ENCODE data around the gene ETNK2.

The ETNK2 gene

DNA sequence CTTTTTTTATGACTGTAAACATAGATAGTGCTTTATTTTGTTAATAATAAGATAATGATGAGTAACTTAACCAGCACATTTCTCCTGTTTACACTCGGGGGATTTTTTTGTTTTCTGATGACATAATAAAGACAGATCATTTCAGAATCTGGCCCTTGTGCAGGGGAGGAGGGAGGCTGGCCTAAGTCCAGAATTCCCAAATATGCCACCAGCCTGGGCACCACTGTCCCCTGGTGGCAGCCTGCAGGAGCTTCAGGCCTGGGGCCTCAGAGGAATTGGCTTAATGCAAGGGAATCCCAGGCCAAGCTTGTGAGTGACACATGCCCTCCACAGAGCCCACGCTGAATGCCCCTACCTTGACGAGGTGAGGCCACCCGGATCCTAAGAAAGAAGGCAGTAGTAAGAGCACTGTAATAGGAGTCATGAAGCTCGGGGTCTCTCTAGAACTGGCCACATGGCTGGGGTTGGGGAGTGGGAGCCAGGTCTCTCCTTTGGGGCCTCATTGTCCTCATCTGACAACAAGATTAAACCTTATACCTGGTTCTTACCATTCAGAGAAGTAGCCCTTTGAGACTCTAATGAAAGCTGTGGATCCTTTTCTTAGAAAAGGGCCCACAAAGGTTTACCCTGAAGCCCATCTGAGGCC is 24.1 kb downstream of the ETNK2 start:
- DNase-seq (ENCODE audit: low read depth, low spot score) = no peak
- H3K9ac ChIP-seq (ENCODE audit: insufficient read length) = no peak overlapping the region
- H3K27ac ChIP-seq = no peak overlapping the region
- H3K36me3 ChIP-seq (ENCODE audit: insufficient read depth, low read length) = no peaks in the 10 kb centered on the region
- H3K4me3 ChIP-seq = no peak overlapping the region
- TF ChIP-seq FOXP2 (optimal IDR thresholded peaks at IDR 0.05; ENCODE audit: control extremely low read depth, extremely low read length, insufficient read depth) = no peak
- TF ChIP-seq EZH2 (IDR thresholded peaks at IDR 0.05) = no peak
- no peak for TF ChIP-seq POLR2AphosphoS5 (IDR thresholded peaks at IDR 0.05; ENCODE audit: borderline replicate concordance, low read depth, low read length)
- H3K9me3 ChIP-seq (ENCODE audit: low read depth, low read length) = no peaks in the 10 kb centered on the region

- H3K9me3 ChIP-seq (ENCODE audit: low read depth, low read length) = no peaks in the 10 kb centered on the region
- no peak overlapping the region for H3K4me3 ChIP-seq
- DNase-seq (ENCODE audit: low read depth, low spot score) = no peak
- H3K27ac ChIP-seq = no peak overlapping the region
- TF ChIP-seq POLR2AphosphoS5 (IDR thresholded peaks at IDR 0.05; ENCODE audit: borderline replicate concordance, low read depth, low read length) (no peak), FOXP2 (optimal IDR thresholded peaks at IDR 0.05; ENCODE audit: control extremely low read depth, extremely low read length, insufficient read depth) (no peak), EZH2 (IDR thresholded peaks at IDR 0.05) (no peak)
- H3K9ac ChIP-seq (ENCODE audit: insufficient read length) = no peak overlapping the region
- H3K36me3 ChIP-seq (ENCODE audit: insufficient read depth, low read length) = no peaks in the 10 kb centered on the region
These were observed 24.9 kb downstream of the ETNK2 start for GRCh38 chr1:204126956-204127355.

- Histone ChIP-seq H3K36me3 (ENCODE audit: insufficient read depth, low read length) (no peaks in the 10 kb centered on the region), H3K9me3 (ENCODE audit: low read depth, low read length) (no peaks in the 10 kb centered on the region), H3K4me3 (no peak overlapping the region), H3K27ac (no peak overlapping the region), H3K9ac (ENCODE audit: insufficient read length) (no peak overlapping the region)
- no peak for TF ChIP-seq EZH2 (IDR thresholded peaks at IDR 0.05)
- TF ChIP-seq FOXP2 (optimal IDR thresholded peaks at IDR 0.05; ENCODE audit: control extremely low read depth, extremely low read length, insufficient read depth) = no peak
- no peak for TF ChIP-seq POLR2AphosphoS5 (IDR thresholded peaks at IDR 0.05; ENCODE audit: borderline replicate concordance, low read depth, low read length)
- no peak for DNase-seq (ENCODE audit: low read depth, low spot score)
These were observed 25.5 kb downstream of the ETNK2 start for GRCh38 chr1:204126386-204126785.

DNA sequence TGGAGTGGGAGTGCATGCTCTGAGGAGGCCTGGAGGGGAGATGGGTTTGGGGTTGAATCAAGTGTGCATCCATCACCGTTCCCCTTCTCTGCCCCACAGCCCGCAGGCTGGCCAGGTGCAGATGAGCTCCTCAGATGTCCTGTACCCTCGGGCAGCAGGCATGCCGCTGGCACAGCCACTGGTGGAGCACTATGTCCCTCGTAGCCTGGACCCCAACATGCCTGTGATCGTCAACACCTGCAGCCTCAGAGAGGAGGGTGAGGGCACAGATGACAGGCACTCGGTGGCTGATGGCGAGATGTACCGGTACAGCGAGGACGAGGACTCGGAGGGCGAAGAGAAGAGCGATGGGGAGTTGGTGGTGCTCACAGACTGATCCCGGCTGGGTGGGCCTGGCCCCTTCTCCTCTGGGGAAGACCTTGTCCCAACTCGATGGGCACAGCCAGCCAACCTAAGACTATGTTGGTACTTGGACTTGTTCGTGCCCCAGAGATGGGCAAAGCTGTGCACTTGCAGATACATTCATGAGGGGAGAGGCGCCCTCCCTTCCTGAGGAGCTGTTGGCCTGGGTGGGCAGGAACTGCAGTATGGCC is 26.0 kb downstream of the ETNK2 start:
- Histone ChIP-seq H3K9ac (ENCODE audit: insufficient read length) (no peak overlapping the region), H3K36me3 (ENCODE audit: insufficient read depth, low read length) (no peaks in the 10 kb centered on the region)

DNA sequence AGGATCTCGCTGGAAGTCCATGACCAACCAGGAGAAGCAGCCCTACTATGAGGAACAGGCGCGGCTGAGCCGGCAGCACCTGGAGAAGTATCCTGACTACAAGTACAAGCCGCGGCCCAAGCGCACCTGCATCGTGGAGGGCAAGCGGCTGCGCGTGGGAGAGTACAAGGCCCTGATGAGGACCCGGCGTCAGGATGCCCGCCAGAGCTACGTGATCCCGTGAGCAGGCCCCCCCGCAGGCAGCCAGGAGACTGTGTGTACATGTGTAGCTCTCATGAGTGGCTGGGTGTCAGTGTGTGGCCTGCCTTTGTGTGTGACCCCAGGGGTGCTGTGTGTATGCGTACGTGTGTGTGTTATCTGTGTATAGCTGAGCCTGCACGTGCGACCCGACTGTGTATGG is 27.2 kb downstream of the ETNK2 start:
- no peaks in the 10 kb centered on the region for H3K36me3 ChIP-seq (ENCODE audit: insufficient read depth, low read length)
- H3K27ac ChIP-seq = no peak overlapping the region
- H3K9ac ChIP-seq (ENCODE audit: insufficient read length) = no peak overlapping the region
- H3K4me3 ChIP-seq = no peak overlapping the region
- TF ChIP-seq POLR2AphosphoS5 (IDR thresholded peaks at IDR 0.05; ENCODE audit: borderline replicate concordance, low read depth, low read length) (no peak), EZH2 (IDR thresholded peaks at IDR 0.05) (no peak), FOXP2 (optimal IDR thresholded peaks at IDR 0.05; ENCODE audit: control extremely low read depth, extremely low read length, insufficient read depth) (no peak)
- H3K9me3 ChIP-seq (ENCODE audit: low read depth, low read length) = no peaks in the 10 kb centered on the region
- no peak for DNase-seq (ENCODE audit: low read depth, low spot score)

More for the DNA sequence above, 26.0 kb downstream of the ETNK2 start:
- no peaks in the 10 kb centered on the region for H3K9me3 ChIP-seq (ENCODE audit: low read depth, low read length)
- no peak overlapping the region for H3K27ac ChIP-seq
- H3K4me3 ChIP-seq = no peak overlapping the region
- no peak for TF ChIP-seq EZH2 (IDR thresholded peaks at IDR 0.05)
- DNase-seq (ENCODE audit: low read depth, low spot score) = no peak

DNA sequence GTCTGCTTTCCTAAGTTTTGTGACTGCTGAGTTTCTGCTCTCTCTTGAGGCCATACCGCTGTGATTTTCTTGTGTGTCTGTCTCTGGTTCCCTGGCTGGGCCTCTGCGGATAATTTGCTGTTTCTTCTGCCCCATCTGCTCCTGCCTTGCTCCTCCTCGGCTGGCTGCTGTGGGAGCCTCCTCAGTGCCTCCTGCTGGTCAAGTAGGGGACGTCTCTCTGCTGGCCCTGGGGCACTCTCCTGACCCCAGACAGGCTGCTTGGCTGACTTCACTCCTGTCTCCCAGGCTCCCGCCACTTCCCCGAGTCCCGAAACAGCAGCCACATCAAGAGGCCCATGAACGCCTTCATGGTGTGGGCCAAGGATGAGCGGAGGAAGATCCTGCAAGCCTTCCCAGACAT is 28.5 kb downstream of the ETNK2 start:
- DNase-seq (ENCODE audit: low read depth, low spot score) = no peak
- Histone ChIP-seq H3K9ac (ENCODE audit: insufficient read length) (no peak overlapping the region), H3K4me3 (no peak overlapping the region), H3K9me3 (ENCODE audit: low read depth, low read length) (no peaks in the 10 kb centered on the region), H3K36me3 (ENCODE audit: insufficient read depth, low read length) (no peaks in the 10 kb centered on the region), H3K27ac (no peak overlapping the region)
- no peak for TF ChIP-seq POLR2AphosphoS5 (IDR thresholded peaks at IDR 0.05; ENCODE audit: borderline replicate concordance, low read depth, low read length)
- no peak for TF ChIP-seq FOXP2 (optimal IDR thresholded peaks at IDR 0.05; ENCODE audit: control extremely low read depth, extremely low read length, insufficient read depth)
- no peak for TF ChIP-seq EZH2 (IDR thresholded peaks at IDR 0.05)

DNA sequence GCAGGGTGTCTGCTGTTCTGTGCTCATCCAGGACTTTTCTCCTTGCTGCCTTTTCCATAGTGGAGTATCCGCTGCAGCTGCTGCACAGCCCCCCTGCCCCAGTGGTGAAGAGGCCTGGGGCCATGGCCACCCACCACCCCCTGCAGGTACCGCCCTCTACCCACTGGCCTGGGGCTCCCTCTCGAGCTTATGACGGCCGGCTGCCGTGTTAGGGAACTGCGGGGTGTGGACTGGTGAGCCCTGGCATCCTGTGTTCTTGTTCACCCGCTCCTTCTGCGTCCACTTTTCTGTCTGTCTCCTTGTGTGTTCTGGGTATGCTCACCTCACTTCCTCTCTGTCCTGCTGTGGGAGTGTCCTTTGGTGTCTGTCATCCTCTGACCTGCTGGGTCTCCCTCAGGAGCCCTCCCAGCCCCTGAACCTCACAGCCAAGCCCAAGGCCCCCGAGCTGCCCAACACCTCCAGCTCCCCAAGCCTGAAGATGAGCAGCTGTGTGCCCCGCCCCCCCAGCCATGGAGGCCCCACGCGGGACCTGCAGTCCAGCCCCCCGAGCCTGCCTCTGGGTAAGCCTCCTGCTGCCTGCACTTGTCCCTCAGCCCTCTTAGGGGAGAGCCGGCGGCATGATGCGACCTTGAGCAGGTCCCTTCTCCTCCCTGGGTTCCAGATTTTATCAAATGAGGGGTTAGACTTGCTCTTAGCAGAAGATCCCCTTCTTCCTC is 29.8 kb downstream of the ETNK2 start:
- H3K4me3 ChIP-seq = no peak overlapping the region
- TF ChIP-seq FOXP2 (optimal IDR thresholded peaks at IDR 0.05; ENCODE audit: control extremely low read depth, extremely low read length, insufficient read depth) (no peak), POLR2AphosphoS5 (IDR thresholded peaks at IDR 0.05; ENCODE audit: borderline replicate concordance, low read depth, low read length) (no peak), EZH2 (IDR thresholded peaks at IDR 0.05) (no peak)
- no peak for DNase-seq (ENCODE audit: low read depth, low spot score)
- H3K9ac ChIP-seq (ENCODE audit: insufficient read length) = no peak overlapping the region
- no peaks in the 10 kb centered on the region for H3K36me3 ChIP-seq (ENCODE audit: insufficient read depth, low read length)
- no peaks in the 10 kb centered on the region for H3K9me3 ChIP-seq (ENCODE audit: low read depth, low read length)
- H3K27ac ChIP-seq = no peak overlapping the region

GRCh38 chr1:204116539-204116938 is 35.3 kb downstream of the ETNK2 start:
- DNase-seq (ENCODE audit: low read depth, low spot score) = no peak
- Histone ChIP-seq H3K36me3 (ENCODE audit: insufficient read depth, low read length) (no peaks in the 10 kb centered on the region), H3K27ac (no peak overlapping the region), H3K9me3 (ENCODE audit: low read depth, low read length) (no peaks in the 10 kb centered on the region), H3K9ac (ENCODE audit: insufficient read length) (no peak overlapping the region), H3K4me3 (no peak overlapping the region)
- TF ChIP-seq EZH2 (IDR thresholded peaks at IDR 0.05) = no peak
- TF ChIP-seq POLR2AphosphoS5 (IDR thresholded peaks at IDR 0.05; ENCODE audit: borderline replicate concordance, low read depth, low read length) = no peak
- no peak for TF ChIP-seq FOXP2 (optimal IDR thresholded peaks at IDR 0.05; ENCODE audit: control extremely low read depth, extremely low read length, insufficient read depth)
